Measurements from ENCODE around the gene ADORA2B.
"Not testable (repeated sequence)": the region's sequence is repeated elsewhere in the genome, so short reads cannot be mapped to it uniquely, and the experiment has no call there.

Gene ADORA2B

DNA sequence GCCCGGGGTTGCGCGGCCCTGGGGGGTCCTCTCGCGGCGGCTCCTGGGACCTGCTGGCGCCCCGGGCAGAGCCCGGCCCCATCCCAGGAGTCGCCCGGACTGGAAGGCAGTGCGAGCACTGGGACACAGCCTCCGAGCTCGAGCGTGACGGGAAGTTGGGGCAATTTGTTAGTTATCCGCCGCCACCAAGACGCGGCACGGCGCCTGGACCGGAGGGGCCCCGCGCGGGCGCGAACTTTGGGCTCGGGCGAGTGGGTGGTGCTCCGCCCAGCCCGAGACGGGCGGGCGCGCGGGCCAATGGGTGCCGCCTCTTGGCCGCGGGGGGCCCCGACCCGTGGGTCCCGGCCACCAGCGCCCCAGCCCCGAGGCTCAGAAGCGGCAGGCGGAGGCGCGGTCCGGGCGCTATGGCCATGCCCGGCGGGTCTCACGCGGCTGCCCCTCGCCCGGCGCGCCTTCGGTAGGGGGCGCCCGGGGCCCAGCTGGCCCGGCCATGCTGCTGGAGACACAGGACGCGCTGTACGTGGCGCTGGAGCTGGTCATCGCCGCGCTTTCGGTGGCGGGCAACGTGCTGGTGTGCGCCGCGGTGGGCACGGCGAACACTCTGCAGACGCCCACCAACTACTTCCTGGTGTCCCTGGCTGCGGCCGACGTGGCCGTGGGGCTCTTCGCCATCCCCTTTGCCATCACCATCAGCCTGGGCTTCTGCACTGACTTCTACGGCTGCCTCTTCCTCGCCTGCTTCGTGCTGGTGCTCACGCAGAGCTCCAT is at the start of gene ADORA2B:
ADORA2B (plus strand) TSS at position 372 of the 768 bp plus-strand sequence; CDS start at position 491, 119 bp downstream.
- H3K27ac ChIP-seq (ENCODE audit: low read depth, low read length) = no peak within 1 kb of the TSS
- peak within 1 kb of the TSS; percentile 95 for H3K4me3 ChIP-seq (ENCODE audit: low read length)
- peak within 1 kb of the TSS; percentile 11 for H3K9ac ChIP-seq (ENCODE audit: low read length)
- H3K27me3 ChIP-seq (ENCODE audit: control insufficient read depth, insufficient read depth, low read length) = peaks cover 2% of the 10 kb centered on the region
- H3K4me1 ChIP-seq (ENCODE audit: control insufficient read depth, insufficient read depth, low read length) = peaks cover 6% of the 10 kb centered on the region
- no peaks in the 10 kb centered on the region for H3K36me3 ChIP-seq (ENCODE audit: control insufficient read depth, insufficient read depth, low read length)

DNA sequence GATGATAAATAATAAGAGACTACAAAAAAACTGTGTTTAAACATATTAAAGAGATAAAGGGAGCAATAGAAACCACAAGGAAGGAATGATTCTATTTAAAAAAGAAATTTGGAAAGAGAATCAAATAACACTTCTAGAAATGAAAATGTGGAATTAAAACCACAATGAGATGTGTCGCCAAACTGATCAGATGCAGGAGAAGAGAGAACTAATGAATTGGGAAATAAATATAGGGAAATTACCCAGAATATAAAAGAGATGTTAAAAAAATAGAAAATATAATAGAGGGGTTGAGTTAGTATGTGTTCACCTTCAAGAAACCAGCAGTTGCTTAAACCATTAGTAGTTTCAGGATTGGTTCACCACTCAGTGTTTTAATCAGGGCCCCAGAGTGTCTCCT is 48.7 kb upstream of the ADORA2B start:
- no peaks in the 10 kb centered on the region for H3K36me3 ChIP-seq (ENCODE audit: control insufficient read depth, insufficient read depth, low read length)
- no peak overlapping the region for H3K9ac ChIP-seq (ENCODE audit: low read length)
- H3K27ac ChIP-seq (ENCODE audit: low read depth, low read length) = no peak overlapping the region
- H3K27me3 ChIP-seq (ENCODE audit: control insufficient read depth, insufficient read depth, low read length) = no peaks in the 10 kb centered on the region
- no peak overlapping the region for H3K4me3 ChIP-seq (ENCODE audit: low read length)
- H3K4me1 ChIP-seq (ENCODE audit: control insufficient read depth, insufficient read depth, low read length) = no peaks in the 10 kb centered on the region

DNA sequence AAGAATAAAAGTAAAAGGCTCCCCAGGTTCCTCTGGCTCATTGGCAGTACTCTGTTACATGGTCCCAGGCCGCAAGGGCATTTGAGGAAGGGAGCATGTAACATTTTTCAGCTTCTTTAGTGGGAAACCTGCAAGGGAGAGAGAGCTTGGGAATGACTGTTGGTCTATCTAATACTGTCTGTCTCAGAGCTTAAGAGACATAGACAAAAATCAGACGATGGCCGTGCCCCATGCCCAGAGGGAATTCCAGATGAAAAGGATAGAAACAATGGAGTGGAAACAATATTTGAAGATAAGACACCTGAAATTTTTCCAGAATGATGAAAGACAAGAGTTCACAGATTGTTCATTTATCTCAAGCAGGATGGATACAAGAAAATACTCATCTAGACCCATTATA is 48.1 kb upstream of the ADORA2B start:
- Histone ChIP-seq H3K4me1 (ENCODE audit: control insufficient read depth, insufficient read depth, low read length) (no peaks in the 10 kb centered on the region), H3K27ac (ENCODE audit: low read depth, low read length) (no peak overlapping the region), H3K4me3 (ENCODE audit: low read length) (no peak overlapping the region), H3K36me3 (ENCODE audit: control insufficient read depth, insufficient read depth, low read length) (no peaks in the 10 kb centered on the region), H3K27me3 (ENCODE audit: control insufficient read depth, insufficient read depth, low read length) (no peaks in the 10 kb centered on the region), H3K9ac (ENCODE audit: low read length) (no peak overlapping the region)

DNA sequence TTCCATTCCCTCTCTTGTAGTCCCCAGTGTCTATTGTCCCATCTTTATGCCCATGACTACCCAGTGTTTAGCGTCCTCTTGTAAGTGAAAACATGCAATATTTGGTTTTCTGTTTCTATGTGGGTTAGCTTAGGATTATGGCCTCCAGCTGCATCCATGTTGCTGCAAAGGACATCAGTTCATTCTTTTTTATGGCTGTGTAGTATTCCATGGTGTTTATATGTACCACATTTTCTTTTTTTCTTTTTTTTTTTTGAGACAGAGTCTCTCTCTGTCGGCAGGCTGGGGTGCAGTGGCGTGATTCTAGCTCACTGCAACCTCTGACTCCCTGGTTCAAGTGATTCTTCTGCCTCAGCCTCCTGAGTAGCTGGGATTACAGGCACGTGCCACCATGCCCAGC is 45.3 kb upstream of the ADORA2B start:
- H3K27ac ChIP-seq (ENCODE audit: low read depth, low read length); H3K4me1 ChIP-seq (ENCODE audit: control insufficient read depth, insufficient read depth, low read length); H3K9ac ChIP-seq (ENCODE audit: low read length); H3K36me3 ChIP-seq (ENCODE audit: control insufficient read depth, insufficient read depth, low read length); H3K27me3 ChIP-seq (ENCODE audit: control insufficient read depth, insufficient read depth, low read length); H3K4me3 ChIP-seq (ENCODE audit: low read length): not testable (repeated sequence)

DNA sequence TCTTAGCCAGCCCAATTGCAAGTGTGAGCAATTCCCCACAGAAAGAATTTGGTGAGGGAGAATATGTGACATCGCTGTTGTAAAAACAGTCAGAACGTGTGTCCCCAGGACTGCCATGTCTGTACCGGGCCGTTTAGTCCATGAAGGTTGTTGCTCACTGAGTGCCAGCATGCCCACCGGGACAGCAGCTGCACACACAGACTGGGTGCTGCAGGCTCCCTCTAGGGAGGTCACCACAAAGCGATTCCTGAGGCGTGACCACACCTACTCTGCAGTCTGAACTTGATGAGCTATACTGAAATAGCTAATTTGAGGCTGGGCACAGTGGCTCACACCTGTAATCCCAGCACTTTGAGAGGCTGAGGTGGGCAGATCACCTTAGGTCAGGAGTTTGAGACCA is 44.1 kb upstream of the ADORA2B start:
- no peaks in the 10 kb centered on the region for H3K36me3 ChIP-seq (ENCODE audit: control insufficient read depth, insufficient read depth, low read length)
- no peaks in the 10 kb centered on the region for H3K27me3 ChIP-seq (ENCODE audit: control insufficient read depth, insufficient read depth, low read length)

DNA sequence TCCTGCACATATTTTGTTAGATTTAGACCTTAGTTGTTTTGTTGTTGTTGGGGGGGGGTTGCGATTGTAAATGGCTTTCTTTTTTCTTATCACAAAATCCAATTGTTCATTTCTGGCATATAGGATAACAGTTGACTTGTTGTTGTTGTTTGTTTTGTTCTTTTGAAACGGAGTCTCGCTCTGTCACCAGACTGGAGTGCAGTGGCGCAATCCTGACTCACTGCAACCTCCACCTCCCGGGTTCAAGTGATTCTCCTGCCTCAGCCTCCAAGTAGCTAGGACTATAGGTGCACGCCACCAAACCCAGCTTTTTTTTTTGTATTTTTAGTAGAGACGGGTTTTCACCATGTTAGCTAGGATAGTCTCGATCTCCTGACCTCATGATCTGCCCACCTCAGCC is 39.7 kb upstream of the ADORA2B start:
- H3K36me3 ChIP-seq (ENCODE audit: control insufficient read depth, insufficient read depth, low read length); H3K9ac ChIP-seq (ENCODE audit: low read length): not testable (repeated sequence)

More for the DNA sequence above, 44.1 kb upstream of the ADORA2B start:
- Histone ChIP-seq H3K27ac (ENCODE audit: low read depth, low read length) (no peak overlapping the region), H3K9ac (ENCODE audit: low read length) (no peak overlapping the region), H3K4me3 (ENCODE audit: low read length) (no peak overlapping the region), H3K4me1 (ENCODE audit: control insufficient read depth, insufficient read depth, low read length) (no peaks in the 10 kb centered on the region)

DNA sequence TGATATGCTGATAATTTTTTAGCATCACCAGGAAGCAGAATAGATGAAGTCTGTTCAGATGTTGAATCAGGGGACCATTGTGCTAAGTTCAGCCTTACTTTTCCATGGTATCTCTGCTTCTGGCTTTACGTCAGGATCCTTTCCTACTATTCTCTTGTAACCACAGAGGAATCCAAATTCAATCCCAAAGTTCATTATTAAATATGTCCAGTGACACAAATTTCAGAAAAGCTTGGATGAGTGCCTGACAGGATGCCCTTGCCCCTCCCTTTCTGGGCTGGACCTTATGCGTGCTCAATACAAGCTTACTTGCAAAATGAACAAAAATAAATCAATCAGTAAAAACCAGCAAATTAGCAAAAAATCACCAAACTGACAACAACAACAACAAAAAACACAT is 37.6 kb upstream of the ADORA2B start:
- H3K36me3 ChIP-seq (ENCODE audit: control insufficient read depth, insufficient read depth, low read length) = no peaks in the 10 kb centered on the region
- no peaks in the 10 kb centered on the region for H3K4me1 ChIP-seq (ENCODE audit: control insufficient read depth, insufficient read depth, low read length)
- no peak overlapping the region for H3K4me3 ChIP-seq (ENCODE audit: low read length)
- H3K27ac ChIP-seq (ENCODE audit: low read depth, low read length) = no peak overlapping the region
- H3K27me3 ChIP-seq (ENCODE audit: control insufficient read depth, insufficient read depth, low read length) = no peaks in the 10 kb centered on the region
- no peak overlapping the region for H3K9ac ChIP-seq (ENCODE audit: low read length)

More for the DNA sequence above, 39.7 kb upstream of the ADORA2B start:
- not testable (repeated sequence) for H3K4me3 ChIP-seq (ENCODE audit: low read length); H3K27me3 ChIP-seq (ENCODE audit: control insufficient read depth, insufficient read depth, low read length); H3K27ac ChIP-seq (ENCODE audit: low read depth, low read length); H3K4me1 ChIP-seq (ENCODE audit: control insufficient read depth, insufficient read depth, low read length)

DNA sequence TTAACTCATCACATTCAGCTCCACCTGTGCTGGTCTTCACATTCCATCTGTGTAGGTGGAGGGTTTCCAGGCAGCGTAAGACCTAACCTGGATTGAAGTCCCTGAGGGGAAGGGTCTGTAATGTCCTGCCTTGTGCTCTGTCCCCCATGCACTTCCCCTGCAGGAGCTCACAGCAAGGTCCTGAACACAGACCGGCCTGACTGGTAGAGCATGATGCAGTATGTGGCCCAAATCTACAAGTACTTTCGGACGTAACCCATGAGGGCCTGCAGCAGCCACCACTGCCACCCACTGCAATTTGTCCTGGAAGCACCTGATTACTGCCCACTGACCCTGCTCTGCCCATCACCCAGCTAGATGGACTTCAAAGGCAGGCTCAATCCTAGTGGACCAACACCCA is 36.6 kb upstream of the ADORA2B start:
- no peaks in the 10 kb centered on the region for H3K4me1 ChIP-seq (ENCODE audit: control insufficient read depth, insufficient read depth, low read length)
- no peak overlapping the region for H3K27ac ChIP-seq (ENCODE audit: low read depth, low read length)
- H3K9ac ChIP-seq (ENCODE audit: low read length) = no peak overlapping the region
- H3K4me3 ChIP-seq (ENCODE audit: low read length) = no peak overlapping the region
- no peaks in the 10 kb centered on the region for H3K27me3 ChIP-seq (ENCODE audit: control insufficient read depth, insufficient read depth, low read length)
- H3K36me3 ChIP-seq (ENCODE audit: control insufficient read depth, insufficient read depth, low read length) = no peaks in the 10 kb centered on the region

DNA sequence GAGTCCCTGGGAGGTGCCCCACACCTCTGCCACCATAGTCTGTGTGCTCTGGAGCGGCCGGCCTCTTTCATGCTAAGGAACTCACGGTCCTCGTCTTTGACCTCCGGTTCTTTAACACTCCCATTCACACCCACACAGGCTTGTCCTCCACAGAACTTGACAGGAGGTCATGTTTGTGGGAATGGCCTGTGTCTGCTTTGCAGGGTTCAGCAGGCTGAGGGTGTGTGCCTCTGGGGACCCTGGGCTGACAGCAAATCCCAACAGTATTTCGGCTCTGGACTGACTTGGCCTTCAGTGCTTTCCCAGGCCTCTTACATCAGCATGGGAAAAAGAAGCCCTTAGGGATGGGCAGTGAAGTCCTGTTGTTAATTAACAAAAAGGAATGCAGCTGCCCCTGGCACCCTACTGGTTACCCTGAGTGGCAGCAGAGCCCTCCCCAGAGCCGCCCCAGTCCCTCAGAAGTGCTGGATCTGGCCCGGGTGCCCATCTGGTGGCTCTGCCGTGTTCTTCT is 35.4 kb upstream of the ADORA2B start:
- Histone ChIP-seq H3K4me3 (ENCODE audit: low read length) (no peak overlapping the region), H3K36me3 (ENCODE audit: control insufficient read depth, insufficient read depth, low read length) (no peaks in the 10 kb centered on the region), H3K27me3 (ENCODE audit: control insufficient read depth, insufficient read depth, low read length) (no peaks in the 10 kb centered on the region), H3K9ac (ENCODE audit: low read length) (no peak overlapping the region), H3K4me1 (ENCODE audit: control insufficient read depth, insufficient read depth, low read length) (no peaks in the 10 kb centered on the region), H3K27ac (ENCODE audit: low read depth, low read length) (no peak overlapping the region)

DNA sequence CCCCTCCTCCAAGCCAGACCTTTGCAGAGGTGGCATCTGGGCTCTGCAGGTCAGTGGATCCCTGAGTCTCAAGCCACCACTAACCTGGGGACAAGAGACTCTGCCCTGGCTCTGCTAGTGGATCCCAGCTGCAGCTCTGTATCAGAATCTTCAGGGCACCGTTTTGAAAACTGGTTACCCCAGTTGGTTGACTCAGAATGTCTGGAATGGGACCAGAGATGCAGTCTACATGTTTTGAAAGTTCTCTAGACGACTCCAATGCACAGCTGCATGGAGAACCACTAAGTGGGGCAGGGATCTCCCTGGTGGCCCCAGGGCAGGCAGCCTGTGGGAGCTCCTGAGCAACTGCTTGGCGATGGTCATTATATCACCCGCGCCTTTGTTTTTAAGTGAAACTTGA is 34.1 kb upstream of the ADORA2B start:
- Histone ChIP-seq H3K9ac (ENCODE audit: low read length) (no peak overlapping the region), H3K4me3 (ENCODE audit: low read length) (no peak overlapping the region), H3K27me3 (ENCODE audit: control insufficient read depth, insufficient read depth, low read length) (no peaks in the 10 kb centered on the region), H3K36me3 (ENCODE audit: control insufficient read depth, insufficient read depth, low read length) (no peaks in the 10 kb centered on the region), H3K27ac (ENCODE audit: low read depth, low read length) (no peak overlapping the region), H3K4me1 (ENCODE audit: control insufficient read depth, insufficient read depth, low read length) (no peaks in the 10 kb centered on the region)

DNA sequence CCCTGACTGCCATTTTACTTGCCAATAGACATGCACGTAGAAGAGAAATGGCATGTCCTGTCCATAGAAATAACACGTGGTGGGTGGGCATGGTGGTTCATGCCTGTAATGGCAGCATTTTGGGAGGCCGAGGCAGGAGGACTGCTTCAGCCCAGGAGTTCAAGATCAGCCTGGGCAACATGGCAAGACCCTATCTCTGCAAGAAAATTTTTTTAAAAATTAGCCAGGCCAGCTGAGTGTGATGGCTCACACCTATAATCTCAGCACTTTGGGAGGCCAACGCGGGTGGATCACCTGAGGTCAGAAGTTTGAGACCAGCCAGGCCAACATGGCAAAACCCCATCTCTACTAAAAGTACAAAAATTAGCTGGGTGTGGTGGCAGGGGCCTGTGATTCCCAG is 33.2 kb upstream of the ADORA2B start:
- not testable (repeated sequence) for H3K4me3 ChIP-seq (ENCODE audit: low read length)

DNA sequence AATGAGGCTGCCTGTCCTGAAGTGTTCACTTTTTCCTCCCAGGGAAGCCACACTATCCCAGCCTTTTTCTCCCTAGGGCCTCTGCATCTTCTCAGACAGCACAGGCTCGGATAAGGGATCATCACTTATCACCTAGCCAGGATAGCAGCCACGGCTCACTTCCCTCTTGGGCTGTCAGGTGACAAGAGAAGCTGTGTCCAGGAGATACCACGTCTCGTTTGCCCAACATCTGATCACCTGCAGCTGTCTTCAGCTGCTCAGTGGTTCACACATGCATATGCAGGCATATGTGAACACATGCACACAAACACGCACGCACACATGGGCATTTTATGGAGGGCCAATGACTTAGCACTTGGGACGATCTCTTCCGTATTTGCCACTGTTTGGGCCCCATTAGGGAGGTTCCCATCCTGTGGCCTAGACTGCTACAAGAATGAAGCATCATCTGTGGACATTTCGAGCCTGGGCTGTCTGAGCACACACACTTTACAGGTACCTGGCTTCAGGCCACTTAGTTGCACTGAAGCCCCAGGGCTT is 32.4 kb upstream of the ADORA2B start:
- no peaks in the 10 kb centered on the region for H3K4me1 ChIP-seq (ENCODE audit: control insufficient read depth, insufficient read depth, low read length)
- H3K27ac ChIP-seq (ENCODE audit: low read depth, low read length) = no peak overlapping the region
- no peak overlapping the region for H3K9ac ChIP-seq (ENCODE audit: low read length)
- peaks cover 2% of the 10 kb centered on the region for H3K27me3 ChIP-seq (ENCODE audit: control insufficient read depth, insufficient read depth, low read length)
- H3K36me3 ChIP-seq (ENCODE audit: control insufficient read depth, insufficient read depth, low read length) = no peaks in the 10 kb centered on the region
- no peak overlapping the region for H3K4me3 ChIP-seq (ENCODE audit: low read length)

More for the DNA sequence above, 33.2 kb upstream of the ADORA2B start:
- not testable (repeated sequence) for H3K9ac ChIP-seq (ENCODE audit: low read length); H3K27ac ChIP-seq (ENCODE audit: low read depth, low read length); H3K36me3 ChIP-seq (ENCODE audit: control insufficient read depth, insufficient read depth, low read length); H3K4me1 ChIP-seq (ENCODE audit: control insufficient read depth, insufficient read depth, low read length); H3K27me3 ChIP-seq (ENCODE audit: control insufficient read depth, insufficient read depth, low read length)

DNA sequence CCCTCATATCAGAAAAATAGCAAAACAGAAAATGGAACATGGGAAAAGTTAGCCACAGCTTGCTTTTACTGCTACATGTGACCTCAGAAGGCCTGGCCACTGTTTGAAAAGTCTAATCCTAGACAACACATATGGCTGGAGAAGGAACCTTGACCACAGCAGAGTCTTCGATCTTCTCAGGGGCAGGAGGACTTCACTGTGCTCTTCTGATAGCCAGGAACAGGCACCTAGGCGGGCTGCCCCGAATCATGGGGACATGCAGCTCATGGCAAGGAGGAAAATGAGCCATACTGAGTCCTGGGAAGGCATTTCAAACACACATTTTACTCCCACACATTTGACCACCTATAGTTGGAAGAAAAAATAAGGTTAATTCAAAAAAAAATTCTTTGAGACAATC is 31.1 kb upstream of the ADORA2B start:
- H3K27me3 ChIP-seq (ENCODE audit: control insufficient read depth, insufficient read depth, low read length) = peaks cover 2% of the 10 kb centered on the region
- H3K4me3 ChIP-seq (ENCODE audit: low read length) = no peak overlapping the region
- no peaks in the 10 kb centered on the region for H3K4me1 ChIP-seq (ENCODE audit: control insufficient read depth, insufficient read depth, low read length)
- no peaks in the 10 kb centered on the region for H3K36me3 ChIP-seq (ENCODE audit: control insufficient read depth, insufficient read depth, low read length)
- H3K9ac ChIP-seq (ENCODE audit: low read length) = no peak overlapping the region
- H3K27ac ChIP-seq (ENCODE audit: low read depth, low read length) = no peak overlapping the region
